COLO668 (cell line): ENCODE results near the gene NBPF10.
"Not testable (repeated sequence)": the region's sequence is repeated elsewhere in the genome, so short reads cannot be mapped to it uniquely, and the experiment has no call there.

Source experiments
- DNase-seq: peaks from one replicate; lab custom pipeline; 2025; ENCODE audit not compliant: unreplicated experiment; lab: John Stamatoyannopoulos, UW

The NBPF10 gene

DNA sequence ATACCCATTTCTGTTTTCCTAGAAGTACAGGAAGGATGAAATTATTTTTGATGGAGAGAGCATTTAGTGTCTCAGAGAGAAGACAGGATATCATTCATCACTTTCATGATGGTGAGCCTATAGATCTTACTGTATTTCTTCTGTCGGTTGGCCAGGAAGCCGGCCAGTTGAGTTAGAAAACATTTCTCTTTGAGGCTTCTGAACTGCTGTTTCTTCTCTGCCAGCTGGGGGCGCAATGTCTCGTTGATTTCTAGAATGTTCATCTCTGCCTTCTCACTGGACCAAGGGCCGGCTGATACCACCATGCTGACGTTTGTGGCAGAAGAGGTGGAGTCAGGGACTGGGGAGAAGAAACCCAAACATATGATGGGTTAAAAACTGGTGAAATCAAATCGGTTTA, at the start of gene NBPF10:
Gene NBPF10 (minus strand): TSS at position 340 of the 400 bp plus-strand sequence. CDS start 35 bp downstream, at position 305.
- DNase-seq = not testable (repeated sequence)

DNA sequence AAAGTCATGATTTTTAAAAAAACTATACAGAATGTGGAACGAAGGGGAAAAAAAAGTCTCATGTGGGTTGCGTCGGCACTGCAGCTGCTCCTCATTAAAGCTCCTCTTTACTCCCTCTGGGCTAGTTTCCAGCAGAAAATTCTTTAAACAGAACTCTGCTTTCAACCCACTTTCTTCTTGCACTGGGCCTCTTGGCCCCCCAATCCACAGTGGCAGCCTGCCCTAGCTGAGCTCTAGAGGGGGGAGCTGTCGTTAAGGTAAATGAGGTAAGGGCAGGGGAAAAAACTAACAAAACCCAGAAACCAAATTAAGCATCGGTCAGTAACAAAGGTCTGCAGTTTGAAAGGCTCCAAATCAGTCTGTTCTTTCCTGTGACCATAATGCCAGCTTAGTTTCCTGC, 29.9 kb upstream of the NBPF10 start:
- not testable (repeated sequence) for DNase-seq

- DNase-seq = not testable (repeated sequence)
Measured at GRCh38 chr1:146167740-146168139, 23.1 kb upstream of the NBPF10 start.

DNA sequence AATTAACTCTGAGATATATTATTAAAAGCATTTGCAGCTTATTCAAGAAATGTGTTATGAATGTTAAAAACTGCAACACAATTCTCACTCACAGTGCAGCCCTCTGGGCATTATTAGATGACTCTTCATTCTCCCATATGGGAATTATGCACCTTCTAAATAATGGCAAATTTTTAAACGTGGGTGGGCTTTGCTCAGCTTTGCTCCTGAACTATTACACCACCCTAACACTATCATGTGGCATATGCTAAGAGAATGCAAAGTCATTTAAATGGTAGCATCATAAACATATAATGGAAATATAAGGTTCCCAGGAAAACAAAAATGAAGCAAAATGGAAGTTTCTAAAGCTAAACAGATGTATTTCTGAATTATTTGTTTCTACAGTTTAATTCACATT, 22.7 kb upstream of the NBPF10 start:
- not testable (repeated sequence) for DNase-seq
